ENCODE results near the gene ICOS.
"Not testable (repeated sequence)": the region's sequence is repeated elsewhere in the genome, so short reads cannot be mapped to it uniquely, and the experiment has no call there.

ICOS gene

GRCh38 chr2:203918839-203919238 is 17.7 kb upstream of the ICOS start:
- DNase-seq, result no peak

GRCh38 chr2:203925512-203926158 is 10.9 kb upstream of the ICOS start:
- no peak for DNase-seq

GRCh38 chr2:203928849-203929248 is 7.7 kb upstream of the ICOS start:
- DNase-seq, result peak in 1 of 2 experiments; percentile 20

- DNase-seq, result not testable (repeated sequence)
These were observed 5.3 kb upstream of the ICOS start for GRCh38 chr2:203931262-203931661.

GRCh38 chr2:203934041-203934492 is 2.5 kb upstream of the ICOS start:
- no peak for DNase-seq

- no peak for DNase-seq
These were observed 1.7 kb upstream of the ICOS start for GRCh38 chr2:203934711-203935438.

DNA sequence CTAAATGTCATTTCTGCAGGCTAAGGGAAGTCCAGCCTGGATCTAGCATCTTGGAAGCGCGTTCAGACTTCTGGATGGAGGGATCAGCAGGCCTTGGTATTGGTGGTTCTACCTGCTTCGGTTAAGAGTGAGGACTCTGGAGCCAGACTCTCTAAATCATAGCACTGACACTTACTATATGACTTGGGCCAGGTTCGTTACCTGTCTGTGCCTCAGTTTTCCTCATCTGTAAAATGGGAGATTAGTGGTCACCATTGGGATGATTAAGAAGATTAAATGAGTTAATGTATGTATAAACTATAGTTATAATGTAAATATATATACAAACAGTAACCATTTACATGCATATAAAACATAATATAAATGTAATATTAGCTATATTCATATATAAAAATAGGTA is 995 bp upstream of the ICOS start:
- DNase-seq, result no peak

DNA sequence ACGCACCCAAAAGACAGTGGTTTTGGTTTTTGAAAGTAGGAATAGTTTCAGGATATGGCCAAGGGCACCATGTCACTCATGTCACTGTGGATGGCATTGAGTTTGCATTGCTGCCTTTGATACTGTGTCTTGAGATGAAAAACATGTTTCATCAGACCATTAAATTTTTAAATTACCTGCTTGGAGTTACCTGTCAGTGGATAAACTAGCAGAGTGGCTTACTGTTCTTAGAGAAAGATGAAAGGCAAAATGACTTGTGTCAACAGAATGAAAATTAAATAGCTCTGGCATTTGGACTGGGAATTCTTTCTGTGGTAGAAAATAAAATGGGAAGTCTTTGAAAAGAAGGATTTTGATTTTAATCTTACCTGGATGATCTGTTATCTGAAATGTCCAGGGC is 386 bp downstream of the ICOS start:
- DNase-seq, result no peak

GRCh38 chr2:203937788-203938187 is 1.2 kb downstream of the ICOS start:
- no peak for DNase-seq

DNA sequence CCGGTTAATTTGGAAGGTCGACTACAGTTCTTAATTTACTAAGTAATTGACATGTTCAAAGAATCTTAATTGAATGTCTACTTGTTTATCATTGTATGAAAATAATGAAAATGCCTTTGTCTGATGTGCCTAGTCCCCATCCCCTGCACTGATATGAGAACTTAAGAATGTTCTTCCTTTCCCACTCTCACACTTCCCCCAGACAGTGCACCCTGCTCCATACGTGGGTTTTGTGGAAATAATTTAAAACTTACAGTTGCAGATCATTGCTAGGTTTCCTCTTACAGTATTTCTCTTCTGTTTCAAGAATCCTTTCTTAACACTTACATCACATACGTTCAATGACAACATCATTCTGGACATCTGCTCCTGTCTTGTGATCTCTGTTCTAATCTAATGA is 3.5 kb downstream of the ICOS start:
- DNase-seq, result no peak

DNA sequence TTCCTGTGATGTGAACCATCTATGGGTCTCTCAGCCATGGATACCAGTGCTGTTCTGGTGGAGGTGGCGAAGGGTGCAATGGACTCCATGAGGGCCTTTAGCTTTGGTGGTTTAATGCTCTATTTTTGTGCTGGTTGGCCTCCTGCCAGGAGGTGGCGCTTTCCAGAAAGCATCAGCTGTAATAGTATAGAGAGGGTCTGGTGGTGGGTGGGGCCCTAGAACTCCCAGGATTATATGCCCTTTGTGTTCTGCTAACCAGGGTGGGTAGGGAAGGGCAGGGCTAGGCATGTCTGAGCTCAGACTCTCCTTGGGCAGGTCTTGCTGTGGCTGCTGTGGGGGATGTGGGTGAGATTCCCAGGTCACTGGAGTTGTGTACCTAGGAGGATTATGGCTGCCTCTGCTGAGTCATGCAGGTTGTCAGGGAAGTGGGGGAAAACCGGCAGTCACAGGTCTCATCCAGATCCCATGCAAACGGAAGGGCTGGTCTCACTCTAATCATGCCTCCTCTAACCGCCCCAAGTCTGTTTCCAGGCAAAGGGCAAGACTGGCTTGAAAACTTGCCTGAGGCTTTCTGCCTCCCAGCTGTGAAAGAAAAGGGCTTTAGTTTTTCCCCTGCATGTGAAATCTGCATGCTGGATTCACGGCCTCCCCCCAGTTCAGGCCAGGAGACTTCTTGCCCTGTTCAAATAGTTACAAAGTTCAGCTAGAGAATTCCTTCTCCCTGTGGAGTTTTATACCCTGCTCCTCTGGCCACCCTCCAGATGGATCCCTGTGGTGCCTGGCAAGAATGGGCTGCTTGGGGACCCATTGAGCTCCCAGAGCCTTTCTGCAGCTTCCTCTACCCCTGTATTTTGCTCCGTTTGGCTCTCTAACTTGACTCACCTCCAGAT is 7.2 kb downstream of the ICOS start:
- DNase-seq, result not testable (repeated sequence)

DNA sequence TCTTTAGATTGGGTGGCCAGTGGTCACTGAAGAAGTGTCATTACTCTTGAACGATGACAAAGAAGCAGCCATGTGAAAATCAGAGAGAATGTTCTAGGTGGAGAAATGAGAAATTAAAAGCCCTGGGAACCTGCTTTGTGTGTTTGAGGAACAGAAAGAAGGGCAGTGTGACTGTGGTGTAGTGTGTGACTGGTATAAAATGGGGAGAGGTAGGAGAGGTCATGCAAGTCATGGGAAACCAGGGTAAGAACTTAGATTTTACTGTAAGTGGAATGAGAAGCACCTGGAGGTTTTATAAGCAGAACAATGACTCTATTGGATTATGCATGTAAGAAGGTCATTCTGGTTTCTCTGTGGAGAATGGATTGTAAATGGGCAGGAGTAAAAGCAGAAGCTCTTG is 12.2 kb downstream of the ICOS start:
- no peak for DNase-seq

DNA sequence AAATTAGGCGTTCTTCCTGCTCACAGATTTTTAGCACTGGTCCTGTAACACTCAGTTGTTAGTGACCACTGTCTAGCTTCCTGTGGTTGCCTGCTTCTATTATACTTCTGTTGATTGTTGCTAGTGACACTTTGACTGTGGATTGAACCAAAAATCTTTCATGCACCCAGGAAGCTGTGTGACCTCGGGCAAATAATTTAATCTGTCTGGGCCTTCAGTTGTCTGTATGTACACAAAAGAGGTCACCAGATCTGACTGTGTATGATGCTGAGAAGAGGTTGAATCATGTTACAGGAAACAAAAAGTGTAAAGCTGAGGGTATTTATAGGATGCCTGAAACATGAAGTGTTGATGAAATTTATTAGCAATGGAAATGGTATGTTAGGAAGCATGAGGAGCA is 12.7 kb downstream of the ICOS start:
- no peak for DNase-seq

DNA sequence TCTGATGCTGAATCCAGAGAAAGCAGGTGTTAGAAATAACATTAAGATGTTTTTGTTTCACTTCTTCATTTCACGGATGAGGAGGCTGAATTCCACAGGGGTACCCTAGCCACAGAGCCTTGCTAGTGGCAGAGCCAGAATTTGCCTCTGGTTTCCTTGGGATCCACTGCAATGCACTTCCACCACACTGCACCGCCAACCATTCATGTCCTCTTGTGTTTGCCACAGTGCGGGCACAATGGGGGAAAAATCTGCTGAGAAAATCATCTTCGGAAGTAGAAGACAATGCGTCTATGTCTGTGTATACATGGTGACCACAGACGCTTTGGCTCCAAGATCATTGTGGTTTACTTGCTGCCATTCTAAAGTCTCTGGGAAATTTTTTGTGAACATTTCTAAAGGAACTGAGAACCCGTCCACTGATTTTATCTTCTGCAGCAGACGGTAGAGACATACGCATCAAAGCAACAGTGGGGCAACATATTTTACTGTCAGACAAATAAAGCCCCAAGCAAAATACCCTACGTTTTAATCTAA is 14.9 kb downstream of the ICOS start:
- no peak for DNase-seq

GRCh38 chr2:203959265-203959664 is 22.7 kb downstream of the ICOS start:
- DNase-seq, result no peak

DNA sequence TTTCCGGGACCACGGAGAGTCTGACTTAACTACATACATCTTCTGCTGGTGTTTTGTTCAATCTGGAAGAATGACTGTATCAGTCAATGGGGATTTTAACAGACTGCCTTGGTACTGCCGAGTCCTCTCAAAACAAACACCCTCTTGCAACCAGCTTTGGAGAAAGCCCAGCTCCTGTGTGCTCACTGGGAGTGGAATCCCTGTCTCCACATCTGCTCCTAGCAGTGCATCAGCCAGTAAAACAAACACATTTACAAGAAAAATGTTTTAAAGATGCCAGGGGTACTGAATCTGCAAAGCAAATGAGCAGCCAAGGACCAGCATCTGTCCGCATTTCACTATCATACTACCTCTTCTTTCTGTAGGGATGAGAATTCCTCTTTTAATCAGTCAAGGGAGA is 23.1 kb downstream of the ICOS start:
- no peak for DNase-seq

DNA sequence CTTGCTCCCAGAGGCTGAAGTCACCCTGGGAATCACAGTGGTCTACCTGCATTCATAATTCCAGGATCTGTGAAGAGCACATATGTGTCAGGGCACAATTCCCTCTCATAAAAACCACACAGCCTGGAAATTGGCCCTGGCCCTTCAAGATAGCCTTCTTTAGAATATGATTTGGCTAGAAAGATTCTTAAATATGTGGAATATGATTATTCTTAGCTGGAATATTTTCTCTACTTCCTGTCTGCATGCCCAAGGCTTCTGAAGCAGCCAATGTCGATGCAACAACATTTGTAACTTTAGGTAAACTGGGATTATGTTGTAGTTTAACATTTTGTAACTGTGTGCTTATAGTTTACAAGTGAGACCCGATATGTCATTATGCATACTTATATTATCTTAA is 24.2 kb downstream of the ICOS start:
- DNase-seq, result no peak

DNA sequence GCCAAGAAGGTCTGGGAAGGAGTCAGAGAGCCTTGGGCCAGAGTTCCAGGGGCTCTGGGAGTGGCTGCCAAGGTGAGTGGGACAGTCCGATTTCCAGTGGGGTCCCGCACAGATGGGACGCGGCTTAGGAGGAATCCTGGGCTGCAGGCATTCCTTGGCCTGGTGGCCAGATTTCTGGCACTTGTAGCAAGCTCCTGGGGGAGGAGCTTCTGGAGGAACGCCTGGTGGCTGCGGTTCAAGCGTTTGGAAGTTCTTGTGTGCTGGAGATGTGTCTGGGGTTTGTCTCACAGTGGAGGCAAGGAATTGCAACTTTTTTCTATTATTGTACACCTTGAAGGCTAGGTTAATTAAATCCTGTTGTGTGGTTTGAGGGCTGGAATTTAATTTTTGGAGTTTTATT is 28.6 kb downstream of the ICOS start:
- not testable (repeated sequence) for DNase-seq

GRCh38 chr2:203971251-203971650 is 34.7 kb downstream of the ICOS start:
- DNase-seq, result no peak

DNA sequence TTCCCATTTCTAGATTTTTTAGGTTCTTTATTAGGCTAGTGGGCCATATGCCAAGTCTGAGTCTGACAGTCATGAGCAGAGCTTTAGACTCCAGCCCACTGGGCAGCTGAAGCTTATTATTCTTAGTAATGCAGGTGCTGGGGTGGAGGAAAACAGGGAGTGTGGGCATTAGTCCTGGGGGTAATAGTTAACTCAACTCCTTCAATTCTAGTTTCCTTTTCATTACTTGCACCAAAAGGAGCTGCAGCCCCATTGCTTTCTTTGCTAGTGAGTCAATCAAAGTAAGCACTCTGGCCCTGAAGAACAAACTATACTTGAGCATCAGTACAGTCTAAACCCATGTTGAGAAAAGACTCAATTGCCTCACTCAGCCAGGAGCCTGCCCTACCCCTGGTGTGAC is 35.5 kb downstream of the ICOS start:
- DNase-seq, result no peak

GRCh38 chr2:203973000-203973399 is 36.4 kb downstream of the ICOS start:
- DNase-seq, result no peak

DNA sequence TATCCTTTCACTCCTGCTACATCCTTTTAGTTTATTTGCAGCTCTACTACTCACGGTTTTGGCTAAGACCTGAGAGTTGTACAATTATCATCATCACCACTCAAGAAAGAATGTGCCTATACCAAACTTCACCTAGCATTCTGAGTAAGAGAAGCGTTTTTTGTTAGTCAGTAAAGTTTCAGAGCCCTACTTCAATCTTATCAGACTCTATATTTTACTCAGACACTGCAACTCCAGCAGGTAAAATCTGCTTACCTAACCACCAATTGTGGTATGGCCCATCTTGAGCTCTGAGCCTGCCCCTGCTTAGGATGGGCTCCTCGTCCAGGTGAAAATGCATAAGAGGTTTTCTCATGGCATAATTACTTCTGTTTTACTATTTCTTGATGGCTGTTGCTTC is 37.1 kb downstream of the ICOS start:
- no peak for DNase-seq

GRCh38 chr2:203975912-203976311 is 39.3 kb downstream of the ICOS start:
- DNase-seq, result no peak

Data from SW 1271 (cell line).